SK-N-MC (cell line): ENCODE measurements around the gene UBA3.

Experiments used
- EZH2 ChIP-seq: fragments of 200-600 bp; sonication (generic); IDR thresholded peaks from one replicate; pipeline ENCODE4 v1.6.1; 2017; ENCODE audit warnings: antibody characterized with exemption
- POLR2AphosphoS5 ChIP-seq: IDR thresholded peaks from 2 replicates; pipeline ENCODE4 v1.6.1; 2012; ENCODE audit warnings: mild to moderate bottlenecking, low read depth, low read length, borderline replicate concordance

DNA sequence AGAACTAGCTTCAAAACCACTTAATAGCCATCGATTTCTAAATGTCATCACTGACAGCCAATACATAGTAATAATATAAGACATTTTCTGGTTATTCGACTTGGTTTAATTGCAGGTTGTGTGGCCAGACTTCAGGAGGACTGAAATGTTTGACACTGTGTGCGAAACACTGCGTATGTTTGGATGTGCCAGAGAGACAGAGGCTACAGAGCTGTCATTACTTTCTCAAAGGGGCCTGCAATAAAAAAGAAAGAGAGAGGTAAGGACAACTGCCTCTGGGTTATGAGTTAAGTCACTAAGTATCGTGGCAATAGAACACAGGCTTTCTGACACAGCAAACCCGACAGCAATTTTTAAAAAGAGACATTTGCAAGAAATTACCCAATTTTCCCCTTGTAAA lies 41.3 kb upstream of the UBA3 start:
- TF ChIP-seq POLR2AphosphoS5 = no peak
- no peak for TF ChIP-seq EZH2
